ENCODE measurements around the gene KDM4C. TPM values are rescaled to one million over a fixed set of nuclear protein-coding genes. Genes with fewer than 3 reads are reported as not detected.

The KDM4C gene
- total RNA-seq, 4 donors from 2014 or later, result 32.3 to 41.4 (median 35.3) TPM

- intact Hi-C loops (cut with DNase I; ENCODE audit: low total_unique reads), result no loop called here
- no peak for DNase-seq (ENCODE audit: low spot score in 2 of 2)
- WGBS, 2 donors, result 86 to 91% methylated on average over 1 of the region's 1 CpG
- H3K4me3 ChIP-seq (ENCODE audit: low read depth, poor library complexity, severe bottlenecking), result no peak overlapping the region
- TF ChIP-seq, protein P1, sequence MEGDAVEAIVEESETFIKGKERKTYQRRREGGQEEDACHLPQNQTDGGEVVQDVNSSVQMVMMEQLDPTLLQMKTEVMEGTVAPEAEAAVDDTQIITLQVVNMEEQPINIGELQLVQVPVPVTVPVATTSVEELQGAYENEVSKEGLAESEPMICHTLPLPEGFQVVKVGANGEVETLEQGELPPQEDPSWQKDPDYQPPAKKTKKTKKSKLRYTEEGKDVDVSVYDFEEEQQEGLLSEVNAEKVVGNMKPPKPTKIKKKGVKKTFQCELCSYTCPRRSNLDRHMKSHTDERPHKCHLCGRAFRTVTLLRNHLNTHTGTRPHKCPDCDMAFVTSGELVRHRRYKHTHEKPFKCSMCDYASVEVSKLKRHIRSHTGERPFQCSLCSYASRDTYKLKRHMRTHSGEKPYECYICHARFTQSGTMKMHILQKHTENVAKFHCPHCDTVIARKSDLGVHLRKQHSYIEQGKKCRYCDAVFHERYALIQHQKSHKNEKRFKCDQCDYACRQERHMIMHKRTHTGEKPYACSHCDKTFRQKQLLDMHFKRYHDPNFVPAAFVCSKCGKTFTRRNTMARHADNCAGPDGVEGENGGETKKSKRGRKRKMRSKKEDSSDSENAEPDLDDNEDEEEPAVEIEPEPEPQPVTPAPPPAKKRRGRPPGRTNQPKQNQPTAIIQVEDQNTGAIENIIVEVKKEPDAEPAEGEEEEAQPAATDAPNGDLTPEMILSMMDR (IDR thresholded peaks at IDR 0.05), result no peak
- no peak for TF ChIP-seq POLR2A (IDR thresholded peaks at IDR 0.05)
Observed at GRCh38 chr9:6877671-6878161, 119.9 kb downstream of the KDM4C start.

GRCh38 chr9:6880626-6881025, 122.9 kb downstream of the KDM4C start:
- intact Hi-C loops (cut with DNase I; ENCODE audit: low total_unique reads), result no loop called here
- no peak overlapping the region for H3K4me3 ChIP-seq (ENCODE audit: low read depth, poor library complexity, severe bottlenecking)
- WGBS, 2 donors, result 87 to 91% methylated on average over 2 of the region's 2 CpGs
- no peak for DNase-seq (ENCODE audit: low spot score in 2 of 2)
- no peak for TF ChIP-seq POLR2A (IDR thresholded peaks at IDR 0.05)
- TF ChIP-seq, protein P1 (IDR thresholded peaks at IDR 0.05), result no peak

- no peak for DNase-seq (ENCODE audit: low spot score in 2 of 2)
- WGBS, 2 donors, result 84 to 87% methylated on average over 5 of the region's 5 CpGs
- H3K4me3 ChIP-seq (ENCODE audit: low read depth, poor library complexity, severe bottlenecking), result no peak overlapping the region
- TF ChIP-seq, protein P1 (IDR thresholded peaks at IDR 0.05), result no peak
- TF ChIP-seq POLR2A (IDR thresholded peaks at IDR 0.05), result no peak
- intact Hi-C loops (cut with DNase I; ENCODE audit: low total_unique reads), result no loop called here
Observed at GRCh38 chr9:6884101-6884500, 126.3 kb downstream of the KDM4C start.

DNA sequence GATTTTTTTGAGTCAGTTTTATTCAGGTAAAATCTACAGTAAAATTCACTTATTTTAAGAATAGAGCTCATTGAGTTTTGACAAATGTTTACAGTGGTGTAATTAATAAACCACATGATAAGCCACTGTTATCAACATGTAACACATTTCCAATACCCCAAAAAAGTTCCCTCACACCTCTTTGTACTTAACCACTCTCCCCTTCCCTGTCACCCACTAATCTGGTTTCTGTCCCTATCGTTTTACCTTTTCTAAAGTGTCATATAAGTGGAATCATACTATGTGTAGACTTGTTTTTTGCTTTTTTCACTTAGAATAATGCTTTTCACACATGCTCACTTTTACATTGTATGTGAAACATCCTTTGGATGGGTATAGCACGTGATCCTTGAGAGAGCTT, 127.2 kb downstream of the KDM4C start:
- DNase-seq (ENCODE audit: low spot score in 2 of 2), result no peak
- WGBS, 2 donors, result 90 to 93% methylated on average over 2 of the region's 2 CpGs
- no peak overlapping the region for H3K4me3 ChIP-seq (ENCODE audit: low read depth, poor library complexity, severe bottlenecking)
- intact Hi-C loops (cut with DNase I; ENCODE audit: low total_unique reads), result no loop called here
- no peak for TF ChIP-seq POLR2A (IDR thresholded peaks at IDR 0.05)
- TF ChIP-seq, protein P1 (IDR thresholded peaks at IDR 0.05), result no peak

DNA sequence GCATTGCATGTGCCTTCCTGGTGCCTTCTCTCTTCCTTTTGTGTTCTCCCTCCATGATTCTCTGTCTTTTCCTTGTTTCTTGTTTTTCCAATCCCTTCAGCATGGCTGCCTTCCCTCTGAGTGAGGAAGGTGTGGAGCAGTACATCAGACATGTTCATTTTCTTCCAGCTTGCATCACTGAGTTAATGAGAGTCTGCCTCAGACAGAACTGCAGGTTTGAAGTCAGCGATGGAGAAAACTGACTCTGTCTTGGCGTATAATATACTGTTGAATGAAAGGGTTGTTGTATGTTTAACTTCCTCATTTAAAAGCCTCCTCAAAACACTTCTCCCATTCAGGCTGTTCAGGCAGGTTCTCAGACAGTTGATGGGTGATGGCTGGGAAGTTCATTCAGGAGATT, 129.3 kb downstream of the KDM4C start:
- TF ChIP-seq, protein P1 (IDR thresholded peaks at IDR 0.05), result no peak
- no peak for TF ChIP-seq POLR2A (IDR thresholded peaks at IDR 0.05)
- no peak for DNase-seq (ENCODE audit: low spot score in 2 of 2)
- no peak overlapping the region for H3K4me3 ChIP-seq (ENCODE audit: low read depth, poor library complexity, severe bottlenecking)
- 84 to 91% methylated on average over 2 of the region's 2 CpGs for WGBS, 2 donors
- intact Hi-C loops (cut with DNase I; ENCODE audit: low total_unique reads), result no loop called here

DNA sequence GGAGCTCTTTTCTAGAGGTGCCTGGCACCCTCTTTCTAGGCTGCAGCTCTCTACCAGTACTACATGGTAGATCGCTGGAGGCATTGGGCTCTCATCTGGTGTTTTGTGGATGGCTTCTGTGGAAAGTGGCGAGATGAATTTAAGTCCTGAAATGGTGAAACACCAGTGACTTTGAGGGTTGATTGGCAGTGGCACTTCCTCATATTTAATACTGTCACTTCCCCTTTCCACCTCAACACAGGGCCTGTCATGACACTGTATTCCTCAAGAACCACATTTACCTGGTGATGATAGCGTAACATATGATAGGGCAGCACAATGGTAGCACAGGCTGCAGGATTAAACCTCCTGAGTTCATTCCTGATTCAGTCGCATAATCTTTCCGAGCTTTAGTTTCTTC, 132.1 kb downstream of the KDM4C start:
- WGBS, 2 donors, result 90 to 97% methylated on average over 5 of the region's 5 CpGs

More for the DNA sequence above, 132.1 kb downstream of the KDM4C start:
- intact Hi-C loops (cut with DNase I; ENCODE audit: low total_unique reads), result no loop called here
- TF ChIP-seq POLR2A (IDR thresholded peaks at IDR 0.05), result no peak
- TF ChIP-seq, protein P1 (IDR thresholded peaks at IDR 0.05), result no peak
- no peak overlapping the region for H3K4me3 ChIP-seq (ENCODE audit: low read depth, poor library complexity, severe bottlenecking)
- DNase-seq (ENCODE audit: low spot score in 2 of 2), result no peak
